Ishikawa (cell line): ENCODE data around the gene KIAA1671.

ENCODE experiments used
- EP300 ChIP-seq: IDR thresholded peaks from 2 replicates; pipeline ENCODE4 v1.6.1; 2012; ENCODE audit warnings: borderline replicate concordance
- FOXM1 ChIP-seq: IDR thresholded peaks from 2 replicates; pipeline ENCODE4 v1.6.1; 2012; ENCODE audit warnings: low read depth, borderline replicate concordance
- NFIC ChIP-seq: IDR thresholded peaks from 2 replicates; pipeline ENCODE4 v1.6.1; 2012
- RAD21 ChIP-seq: IDR thresholded peaks from 2 replicates; pipeline ENCODE4 v1.6.1; 2012; ENCODE audit warnings: low read depth
- REST ChIP-seq: IDR thresholded peaks from 2 replicates; pipeline ENCODE4 v1.6.1; 2012; ENCODE audit warnings: low read depth, mild to moderate bottlenecking
- TAF1 ChIP-seq: IDR thresholded peaks from 2 replicates; pipeline ENCODE4 v1.6.1; 2012; ENCODE audit warnings: low read depth, mild to moderate bottlenecking
- YY1 ChIP-seq: IDR thresholded peaks from 2 replicates; pipeline ENCODE4 v1.6.1; 2012; ENCODE audit warnings: low read depth
- TF ChIP-seq, protein P1 (sequence below): IDR thresholded peaks from 2 replicates; pipeline ENCODE4 v1.6.1; 2012

GRCh38 chr22:25147642-25147928 is 195.1 kb downstream of the KIAA1671 start:
- TF ChIP-seq, protein P1, sequence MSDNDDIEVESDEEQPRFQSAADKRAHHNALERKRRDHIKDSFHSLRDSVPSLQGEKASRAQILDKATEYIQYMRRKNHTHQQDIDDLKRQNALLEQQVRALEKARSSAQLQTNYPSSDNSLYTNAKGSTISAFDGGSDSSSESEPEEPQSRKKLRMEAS = no peak
- TF ChIP-seq FOXM1 (no peak), RAD21 (no peak), NFIC (no peak), EP300 (no peak), TAF1 (no peak), REST (no peak), YY1 (no peak)
